HepG2 (cell line): ENCODE measurements around the gene FAM43A.

Source experiments
- FOXJ3 ChIP-seq: sonication (generic); formaldehyde crosslinking; IDR thresholded peaks from 2 replicates; pipeline ENCODE4 v1.4.0; 2020; ENCODE audit warnings: missing genetic modification reagents, mild to moderate bottlenecking, borderline replicate concordance
- POLR2A ChIP-seq, 2 experiments: IDR thresholded peaks; 2 replicates each; pipeline ENCODE4 v1.6.1; 2011; ENCODE audit warnings: low read depth in 2 of 2, low read length in 2 of 2, mild to moderate bottlenecking in 1 of 2, moderate library complexity in 1 of 2; ENCODE audit not compliant: insufficient read depth in 1 of 2

DNA sequence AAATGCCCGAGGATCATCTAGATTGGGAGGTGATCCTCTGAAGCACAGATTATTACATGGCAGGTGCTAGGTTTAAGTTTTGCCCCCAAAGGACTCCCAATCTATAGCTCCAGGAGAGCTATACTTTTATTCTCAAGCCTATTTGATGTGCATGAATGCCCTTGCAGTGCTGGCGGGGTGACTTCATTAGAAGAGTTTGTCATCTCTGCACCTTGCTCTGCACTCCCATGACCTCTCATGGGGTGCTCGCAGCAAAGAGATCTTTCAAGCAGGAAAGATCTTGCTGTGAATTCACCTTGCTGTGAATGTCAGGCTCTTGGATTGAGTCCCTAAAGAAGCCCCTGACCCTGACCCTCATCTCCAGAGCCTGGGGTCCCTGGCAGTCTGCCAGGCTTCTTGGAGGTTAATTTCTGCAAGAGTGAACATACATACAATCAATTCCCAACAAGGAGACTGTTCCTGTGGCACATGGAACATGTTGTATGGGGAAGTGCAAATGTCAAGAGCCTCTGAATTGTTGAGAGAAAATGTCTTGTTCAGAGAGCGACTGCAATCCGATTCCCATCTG is 45.9 kb downstream of the FAM43A start:
- TF ChIP-seq POLR2A (IDR thresholded peaks at IDR 0.05; ENCODE audit: insufficient read depth in 1 of 2, low read depth in 2 of 2, low read length in 2 of 2) (no peak), FOXJ3 (CRISPR knock-in tag) (no peak)
